ENCODE results near the gene PDE4B. TPM values are rescaled to one million over a fixed set of nuclear protein-coding genes. Genes with fewer than 3 reads are reported as not detected.

PDE4B gene
- total and polyA plus RNA-seq, 12 donors: 1.2 to 14.9 (median 3.9) TPM

DNA sequence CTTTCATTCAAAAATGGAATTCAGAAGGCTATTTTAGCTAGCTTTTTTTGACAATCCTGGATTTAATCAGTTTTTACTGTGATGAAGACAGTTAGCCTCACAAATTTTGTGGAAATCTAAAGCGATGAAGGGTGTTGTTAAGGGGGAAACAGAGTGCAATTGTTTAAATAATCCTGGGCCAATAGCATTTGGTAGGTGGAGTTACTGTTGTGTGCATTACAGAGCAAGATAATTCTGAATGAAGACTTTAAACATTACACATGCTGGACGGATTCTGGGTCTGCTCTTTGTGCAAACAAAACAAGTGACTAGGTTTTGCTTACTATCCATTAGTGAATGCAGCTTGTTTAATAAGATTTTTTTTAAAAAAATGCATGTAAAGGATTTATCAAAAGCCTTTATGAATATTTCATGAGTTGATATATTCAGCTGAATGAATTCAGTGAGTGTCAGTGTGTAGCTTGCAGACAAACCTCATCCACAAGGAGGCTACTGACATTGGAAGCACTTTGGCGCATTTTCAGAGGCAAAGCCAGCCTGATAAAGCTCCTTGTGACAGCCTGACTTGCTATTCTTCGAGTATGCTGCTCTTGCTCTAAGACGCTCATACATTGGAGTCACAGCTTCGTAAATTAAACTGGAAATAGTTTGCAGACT, 199.6 kb downstream of the PDE4B start:
- TF ChIP-seq, protein P1, sequence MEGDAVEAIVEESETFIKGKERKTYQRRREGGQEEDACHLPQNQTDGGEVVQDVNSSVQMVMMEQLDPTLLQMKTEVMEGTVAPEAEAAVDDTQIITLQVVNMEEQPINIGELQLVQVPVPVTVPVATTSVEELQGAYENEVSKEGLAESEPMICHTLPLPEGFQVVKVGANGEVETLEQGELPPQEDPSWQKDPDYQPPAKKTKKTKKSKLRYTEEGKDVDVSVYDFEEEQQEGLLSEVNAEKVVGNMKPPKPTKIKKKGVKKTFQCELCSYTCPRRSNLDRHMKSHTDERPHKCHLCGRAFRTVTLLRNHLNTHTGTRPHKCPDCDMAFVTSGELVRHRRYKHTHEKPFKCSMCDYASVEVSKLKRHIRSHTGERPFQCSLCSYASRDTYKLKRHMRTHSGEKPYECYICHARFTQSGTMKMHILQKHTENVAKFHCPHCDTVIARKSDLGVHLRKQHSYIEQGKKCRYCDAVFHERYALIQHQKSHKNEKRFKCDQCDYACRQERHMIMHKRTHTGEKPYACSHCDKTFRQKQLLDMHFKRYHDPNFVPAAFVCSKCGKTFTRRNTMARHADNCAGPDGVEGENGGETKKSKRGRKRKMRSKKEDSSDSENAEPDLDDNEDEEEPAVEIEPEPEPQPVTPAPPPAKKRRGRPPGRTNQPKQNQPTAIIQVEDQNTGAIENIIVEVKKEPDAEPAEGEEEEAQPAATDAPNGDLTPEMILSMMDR (IDR thresholded peaks at IDR 0.05): no peak
- no peak for TF ChIP-seq POLR2A (IDR thresholded peaks at IDR 0.05)

GRCh38 chr1:65992831-65993271, 200.2 kb downstream of the PDE4B start:
- intact Hi-C loops (cut with DNase I): no loop called here
- WGBS, 4 donors: 77 to 81% (median 79%) methylated on average over 7 of the region's 7 CpGs
- Histone ChIP-seq H3K9me3 (replicated peaks in 1 of 3) (no peaks in the 10 kb centered on the region), H3K36me3 (replicated peaks in 1 of 2) (no peaks in the 10 kb centered on the region), H3K4me3 (no peak overlapping the region), H3K4me1 (replicated peaks in 1 of 2) (no peaks in the 10 kb centered on the region), H3K27me3 (no peaks in the 10 kb centered on the region), H3K27ac (no peak overlapping the region)
- DNase-seq: no peak
- TF ChIP-seq POLR2A (IDR thresholded peaks at IDR 0.05): no peak
- TF ChIP-seq, protein P1 (IDR thresholded peaks at IDR 0.05): no peak

More for the DNA sequence above, 199.6 kb downstream of the PDE4B start:
- Histone ChIP-seq H3K36me3 (replicated peaks in 1 of 2) (no peaks in the 10 kb centered on the region), H3K9me3 (replicated peaks in 1 of 3) (no peaks in the 10 kb centered on the region), H3K4me1 (replicated peaks in 1 of 2) (no peaks in the 10 kb centered on the region), H3K27ac (no peak overlapping the region), H3K27me3 (no peaks in the 10 kb centered on the region), H3K4me3 (no peak overlapping the region)
- intact Hi-C loops (cut with DNase I): no loop called here
- WGBS, 4 donors: 48 to 61% (median 55%) methylated on average over 6 of the region's 6 CpGs
- DNase-seq: no peak

DNA sequence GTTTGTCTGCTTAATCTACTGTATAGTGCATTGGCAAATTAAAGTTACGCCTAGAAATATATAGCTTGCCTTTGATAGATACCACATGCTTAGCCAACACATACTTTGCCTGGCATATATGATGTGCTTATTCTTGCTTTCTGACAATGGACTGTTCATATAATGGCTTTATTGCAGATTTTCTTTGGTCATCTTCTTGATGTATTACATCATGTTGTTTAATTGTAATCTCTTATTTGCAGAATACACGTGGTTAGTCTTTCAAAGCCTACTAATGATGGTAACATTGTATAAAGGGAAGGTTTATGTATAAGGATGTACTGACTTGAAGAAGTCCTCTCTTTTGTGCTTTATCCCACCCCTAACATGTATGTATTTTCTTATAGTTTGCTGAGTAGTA, 201.5 kb downstream of the PDE4B start:
- Histone ChIP-seq H3K36me3 (replicated peaks in 1 of 2) (no peaks in the 10 kb centered on the region), H3K27ac (no peak overlapping the region), H3K4me1 (replicated peaks in 1 of 2) (no peaks in the 10 kb centered on the region), H3K9me3 (replicated peaks in 1 of 3) (no peaks in the 10 kb centered on the region), H3K4me3 (no peak overlapping the region), H3K27me3 (no peaks in the 10 kb centered on the region)
- DNase-seq: no peak
- WGBS, 4 donors: 69 to 79% (median 77%) methylated on average over 2 of the region's 2 CpGs
- intact Hi-C loops (cut with DNase I): no loop called here
- TF ChIP-seq POLR2A (IDR thresholded peaks at IDR 0.05): no peak
- TF ChIP-seq, protein P1 (IDR thresholded peaks at IDR 0.05): no peak

DNA sequence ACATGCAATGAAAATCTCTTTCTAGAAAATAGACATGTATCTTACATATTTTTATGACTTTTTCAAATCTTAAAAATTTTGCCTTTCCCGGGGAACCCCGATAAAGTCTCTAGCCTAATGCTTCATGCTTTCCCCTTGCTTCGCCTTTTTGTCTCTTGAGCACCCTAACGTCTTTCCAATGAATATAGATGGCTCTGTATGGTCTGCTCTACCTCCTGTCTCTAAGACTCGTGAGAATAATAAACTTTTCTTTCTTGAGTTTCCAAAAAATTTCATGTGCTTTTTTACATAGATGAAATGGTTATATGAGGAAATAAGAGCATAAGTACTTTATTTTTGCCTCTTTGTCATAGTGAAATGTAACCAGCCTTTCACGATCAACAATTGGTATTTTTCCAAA, 202.6 kb downstream of the PDE4B start:
- no peaks in the 10 kb centered on the region for H3K4me1 ChIP-seq (replicated peaks in 1 of 2)
- no peaks in the 10 kb centered on the region for H3K9me3 ChIP-seq (replicated peaks in 1 of 3)
- H3K4me3 ChIP-seq: no peak overlapping the region
- no peaks in the 10 kb centered on the region for H3K27me3 ChIP-seq
- H3K27ac ChIP-seq: no peak overlapping the region
- no peak for TF ChIP-seq POLR2A (IDR thresholded peaks at IDR 0.05)
- TF ChIP-seq, protein P1 (IDR thresholded peaks at IDR 0.05): no peak
- WGBS, 4 donors: 49 to 59% (median 56%) methylated on average over 6 of the region's 6 CpGs
- intact Hi-C loops (cut with DNase I): no loop called here
- DNase-seq: no peak
- no peaks in the 10 kb centered on the region for H3K36me3 ChIP-seq (replicated peaks in 1 of 2)
